Middle frontal gyrus (tissue), 1 donor: ENCODE data around the gene CD47.

Source experiments
- DNase-seq: peaks from one replicate; pipeline ENCODE4 v3.0.0-alpha.2; 2015; ENCODE audit warnings: low spot score; ENCODE audit errors: extremely low spot score

The CD47 gene

DNA sequence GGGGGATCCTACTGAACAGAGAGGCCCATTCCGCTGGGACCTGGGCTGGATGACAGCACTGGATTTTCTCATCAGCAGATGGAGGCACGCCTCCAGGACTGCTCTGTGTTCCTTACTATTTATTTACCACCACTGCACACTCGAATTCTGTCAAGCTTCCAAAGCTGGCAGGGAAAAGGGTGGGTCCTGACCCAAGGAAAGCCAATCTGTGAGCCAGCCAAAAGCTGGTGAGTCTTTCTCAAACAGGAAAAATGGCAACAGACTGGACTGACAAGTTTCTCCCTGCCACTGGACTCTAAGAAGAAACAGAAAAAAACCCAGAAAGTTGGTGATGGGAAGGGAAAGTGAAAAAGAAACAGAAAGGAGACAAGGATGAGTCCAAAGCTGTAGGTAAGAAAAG is 37.8 kb downstream of the CD47 start:
- DNase-seq, result no peak

DNA sequence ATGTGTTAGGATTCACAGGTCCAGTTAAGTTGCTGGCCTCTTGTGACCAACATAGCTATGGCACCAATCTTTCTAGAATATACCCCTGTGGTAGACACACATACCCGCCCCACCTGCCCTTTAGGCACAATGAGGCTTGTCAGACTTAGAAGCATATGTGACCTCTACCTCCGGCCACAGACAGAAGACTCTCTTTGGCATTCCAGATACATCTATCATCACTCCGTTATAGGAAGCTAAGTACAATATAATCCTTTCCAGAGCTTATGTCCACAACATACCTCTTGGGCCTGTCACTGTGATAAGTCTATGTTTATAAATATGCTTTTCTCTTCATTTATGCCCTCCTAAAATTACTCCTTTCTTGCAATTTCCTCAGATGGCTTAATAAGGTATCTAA is 39.8 kb downstream of the CD47 start:
- no peak for DNase-seq

GRCh38 chr3:108047987-108048386 is 42.8 kb downstream of the CD47 start:
- DNase-seq, result no peak

DNA sequence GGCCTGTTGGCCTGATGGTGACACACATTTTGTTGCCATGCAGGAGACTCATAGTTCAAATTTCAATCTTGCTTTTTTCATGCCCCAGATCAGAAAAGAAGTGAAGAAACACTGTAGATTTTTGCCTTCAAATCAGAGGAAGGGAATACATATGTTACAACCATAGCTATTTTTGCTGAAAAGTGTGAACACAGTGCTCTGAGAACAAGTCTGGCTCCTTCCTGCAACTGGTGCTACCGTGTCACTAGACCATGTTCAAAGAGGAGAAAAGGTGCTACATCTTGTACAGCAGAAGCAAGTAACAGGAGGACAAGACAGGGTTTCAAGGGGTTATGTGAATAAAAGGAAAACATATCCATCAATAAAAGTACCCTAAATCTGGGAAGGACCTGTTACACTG is 44.6 kb downstream of the CD47 start:
- no peak for DNase-seq

- DNase-seq, result no peak
Measured at GRCh38 chr3:108044699-108045098, 46.1 kb downstream of the CD47 start.

DNA sequence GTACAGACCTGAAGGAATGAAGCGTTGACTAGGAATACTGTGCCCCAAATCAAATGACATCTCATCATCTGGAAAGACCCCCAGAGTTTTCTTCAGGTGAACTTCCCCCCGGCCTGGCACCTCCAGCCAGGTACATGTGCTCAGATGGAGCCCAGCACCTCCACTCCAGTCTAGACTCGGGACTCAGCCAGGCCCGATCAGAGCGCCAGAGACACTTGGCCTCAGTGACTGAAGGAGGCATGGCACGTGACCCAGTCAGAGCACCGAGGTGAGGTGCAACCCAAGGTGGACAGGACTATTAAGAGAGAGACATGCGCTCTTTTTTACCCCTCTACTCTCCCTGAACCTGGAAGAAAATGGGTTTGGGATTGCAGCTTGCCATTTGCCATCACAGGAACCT is 48.5 kb downstream of the CD47 start:
- no peak for DNase-seq

DNA sequence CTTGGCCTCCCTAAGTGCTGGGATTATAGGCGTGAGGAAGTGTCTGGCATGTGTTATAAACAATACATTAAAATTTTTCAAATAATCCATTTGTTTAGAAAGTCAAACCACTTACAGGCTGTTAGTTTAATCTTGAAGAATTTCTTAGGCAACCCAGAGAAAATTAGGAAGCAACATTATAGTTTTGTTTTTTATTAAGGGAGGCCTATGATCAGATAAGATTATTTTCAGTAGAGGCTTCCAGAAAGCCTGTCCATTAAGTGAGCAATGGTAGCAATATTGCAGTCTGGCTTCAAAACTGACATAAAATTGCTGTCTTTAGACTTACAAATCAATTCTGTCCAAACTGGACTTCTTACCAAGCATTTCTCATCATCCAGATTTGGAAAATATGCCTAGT is 49.6 kb downstream of the CD47 start:
- no peak for DNase-seq

DNA sequence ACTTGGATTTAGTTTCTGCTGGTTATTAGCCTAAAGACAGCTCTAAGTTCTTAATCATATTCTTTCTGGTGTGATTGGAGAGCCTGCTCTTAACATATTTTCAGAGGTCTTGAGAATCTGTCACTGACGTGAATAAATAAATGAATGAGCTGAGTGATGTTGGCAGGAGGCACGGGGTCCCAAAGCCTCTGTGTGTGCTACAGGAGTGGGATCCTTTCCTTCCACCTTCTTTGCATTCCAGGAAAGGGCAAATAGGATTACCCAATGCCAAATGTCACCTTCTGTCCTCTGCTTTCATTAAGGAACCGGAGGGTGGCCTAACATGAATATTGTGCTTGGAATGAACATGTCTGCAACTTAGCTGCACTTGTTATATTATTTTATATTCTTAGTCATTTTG is 53.1 kb downstream of the CD47 start:
- no peak for DNase-seq

- DNase-seq, result no peak
Measured at GRCh38 chr3:108036984-108037741, 53.7 kb downstream of the CD47 start.

GRCh38 chr3:108036401-108036800 is 54.4 kb downstream of the CD47 start:
- DNase-seq, result no peak

GRCh38 chr3:108035751-108036150 is 55.1 kb downstream of the CD47 start:
- no peak for DNase-seq

GRCh38 chr3:108031895-108032294 is 58.9 kb downstream of the CD47 start:
- no peak for DNase-seq

- DNase-seq, result no peak
Measured at GRCh38 chr3:108030960-108031359, 59.9 kb downstream of the CD47 start.

DNA sequence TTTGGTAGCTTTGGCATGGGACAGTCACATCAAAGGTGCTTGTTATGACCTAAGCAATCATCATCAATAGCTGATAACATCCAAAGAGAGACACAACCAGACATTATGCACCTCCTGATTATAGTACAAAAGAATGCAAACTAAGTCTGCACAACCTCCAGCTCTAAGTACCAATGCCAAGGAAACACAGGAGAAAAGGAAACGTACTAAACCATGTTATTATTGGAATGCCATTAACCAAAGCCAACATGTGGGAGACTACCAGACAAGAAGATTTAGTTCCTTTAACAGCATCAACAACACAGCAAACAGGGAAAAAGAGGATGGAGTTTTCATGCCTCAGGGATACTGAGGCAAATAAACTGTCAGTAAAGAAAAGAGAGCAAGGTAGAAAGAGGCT is 61.4 kb downstream of the CD47 start:
- DNase-seq, result no peak

DNA sequence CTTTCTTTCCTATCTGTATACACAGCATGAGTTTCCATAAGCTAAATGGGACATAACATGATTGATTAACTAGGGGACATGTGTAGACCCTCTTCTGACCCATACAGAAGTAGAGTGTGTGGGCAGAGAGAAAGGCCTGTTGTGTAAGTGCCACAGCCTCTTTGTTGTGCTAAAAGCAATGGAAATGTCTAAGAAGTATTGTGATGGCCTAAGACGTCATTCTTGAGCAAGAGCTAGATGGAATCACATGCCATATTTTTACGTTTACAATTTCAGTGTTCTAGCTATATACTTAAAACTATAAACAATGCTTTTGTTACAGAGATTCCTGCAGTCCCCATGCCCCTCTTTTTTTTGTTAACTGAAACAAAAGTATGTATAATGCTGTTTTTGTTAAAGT is 61.9 kb downstream of the CD47 start:
- DNase-seq, result no peak

DNA sequence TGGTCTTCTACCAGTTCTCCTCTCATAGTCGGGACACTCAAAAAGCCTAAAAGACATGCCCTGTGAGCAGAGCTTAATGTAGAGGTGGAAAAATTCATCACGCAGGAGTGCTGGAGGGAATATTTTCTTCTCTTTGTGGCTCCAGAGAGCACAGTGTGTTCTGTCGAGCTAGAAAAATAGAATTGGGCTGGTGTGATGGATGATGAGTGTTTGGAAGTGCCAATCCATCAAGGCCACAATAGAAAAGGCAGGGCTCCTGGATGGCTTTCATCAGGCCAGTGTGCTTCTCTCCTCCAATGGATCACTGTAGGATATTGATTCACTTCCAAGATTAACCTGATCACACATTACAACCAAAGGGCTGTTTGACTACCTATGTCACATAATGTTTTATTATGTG is 65.7 kb downstream of the CD47 start:
- no peak for DNase-seq

DNA sequence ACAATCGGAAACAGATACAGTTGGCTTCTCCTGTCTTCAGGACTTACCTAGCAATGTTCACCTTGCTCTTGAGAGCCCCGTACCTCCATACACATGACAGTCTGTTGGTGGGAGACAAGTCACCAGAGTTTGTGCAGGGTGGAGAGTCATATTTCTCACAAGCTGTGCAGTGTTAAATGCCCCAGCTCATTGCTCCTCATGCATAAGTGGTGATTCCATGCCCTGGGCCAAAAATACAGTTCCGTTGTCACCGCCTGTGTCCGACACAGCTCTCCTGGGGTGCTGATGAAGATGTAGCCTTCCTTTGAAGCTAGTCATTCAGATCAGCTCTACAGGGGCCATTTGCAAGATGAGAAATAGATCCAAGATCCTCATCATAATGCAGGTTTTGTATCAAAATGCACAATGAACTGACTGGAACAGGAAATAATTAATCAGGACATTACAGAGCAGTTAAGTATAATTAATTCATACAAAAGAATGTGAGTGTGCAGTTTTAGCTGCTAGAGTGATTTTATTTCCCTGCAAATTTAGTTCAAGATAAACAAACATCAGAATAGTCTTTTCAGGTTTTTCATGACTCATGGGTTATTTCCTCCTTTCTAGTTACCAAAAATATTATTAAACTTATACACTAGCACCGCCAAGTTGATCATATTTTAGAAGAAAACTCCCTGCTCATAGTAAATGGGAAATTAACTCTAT is 66.5 kb downstream of the CD47 start:
- DNase-seq, result no peak

DNA sequence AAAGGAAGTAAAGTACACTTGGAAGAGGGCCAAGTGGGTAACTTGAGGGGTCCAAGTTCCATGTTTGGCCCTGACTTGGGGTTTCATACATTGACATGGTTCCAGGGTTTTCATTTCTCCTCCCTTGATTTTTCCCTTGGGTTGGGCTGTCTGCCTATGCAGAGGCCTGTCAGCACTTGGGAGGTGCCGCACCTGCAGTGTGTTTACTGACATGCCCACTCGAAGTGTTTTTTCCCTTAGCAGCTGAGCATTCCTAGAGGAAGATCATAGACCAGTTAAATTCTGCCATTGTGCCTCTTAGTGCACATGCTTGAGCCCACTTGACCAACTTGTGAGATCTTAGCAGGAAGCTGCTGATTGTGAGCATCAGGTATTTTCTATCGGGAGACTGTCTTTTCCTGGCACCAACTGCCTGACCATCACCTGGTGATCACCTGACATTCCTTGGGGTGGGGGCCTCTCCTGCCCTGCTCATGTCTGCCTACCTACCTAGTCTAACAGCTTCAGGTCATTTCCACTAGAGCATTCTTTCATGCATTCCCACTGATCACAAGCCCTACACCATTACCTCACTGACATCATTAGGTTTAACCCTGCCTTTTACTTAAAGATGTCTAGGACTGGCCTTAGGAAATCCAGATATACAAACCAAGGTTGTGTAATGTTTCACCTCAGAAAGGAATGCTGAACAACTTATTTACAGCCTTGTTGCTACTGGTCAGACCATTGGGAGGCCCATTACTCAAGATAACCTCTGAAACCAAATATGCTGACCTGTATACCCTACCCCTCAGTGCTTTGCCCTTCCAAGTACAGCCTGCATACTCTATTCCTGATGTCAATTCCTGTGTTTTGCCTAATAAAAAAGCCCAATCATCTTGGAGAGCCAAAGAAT is 68.3 kb downstream of the CD47 start:
- no peak for DNase-seq

- DNase-seq, result no peak
Measured at GRCh38 chr3:108021533-108021932, 69.3 kb downstream of the CD47 start.

- no peak for DNase-seq
Measured at GRCh38 chr3:108021131-108021530, 69.7 kb downstream of the CD47 start.

DNA sequence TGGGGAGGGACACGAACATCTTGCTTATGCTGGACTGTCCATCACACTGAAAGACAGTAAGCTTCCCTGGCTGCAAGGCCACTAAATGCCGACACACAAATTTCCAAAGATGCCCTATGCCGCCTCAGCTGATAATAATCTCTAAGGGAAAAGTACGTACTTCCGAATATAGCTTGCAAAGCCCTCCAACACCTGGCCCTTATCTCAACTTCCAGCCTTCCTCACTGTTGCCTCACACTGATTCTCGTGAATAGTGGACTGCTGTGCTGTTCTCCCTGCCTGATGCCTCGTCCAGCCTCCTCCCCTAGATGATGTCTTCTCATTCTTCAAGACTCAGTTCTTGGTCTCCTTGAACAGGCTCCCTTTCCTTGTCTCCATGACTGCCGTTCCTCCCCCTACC is 72.3 kb downstream of the CD47 start:
- no peak for DNase-seq

DNA sequence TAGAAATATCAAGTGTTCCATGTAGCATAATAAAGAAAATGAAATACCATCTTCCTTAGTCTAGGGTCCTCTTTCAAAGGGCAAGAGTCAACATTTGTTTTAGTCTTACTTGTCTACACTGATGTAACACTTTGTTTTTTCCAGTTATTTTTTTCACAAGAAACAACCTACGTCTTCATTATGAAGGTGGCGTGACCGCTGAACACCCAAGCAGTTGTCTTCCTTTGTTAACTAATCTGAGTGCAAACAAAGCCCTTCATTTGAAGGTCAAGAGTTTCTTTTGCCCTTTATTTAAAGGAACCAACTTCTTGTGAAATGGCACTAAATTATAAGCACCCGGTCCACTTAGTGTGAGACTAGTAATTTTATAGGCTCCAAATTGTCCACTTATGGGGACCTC is 73.2 kb downstream of the CD47 start:
- DNase-seq, result no peak
